Osteoblast (primary cell): ENCODE results near the gene NFX1. TPM values are rescaled to one million over a fixed set of nuclear protein-coding genes. Genes with fewer than 3 reads are reported as not detected.

ENCODE experiments used
- DNase-seq: peaks from one replicate; pipeline ENCODE4 v3.0.0; 2011; ENCODE audit warnings: low spot score, mixed read lengths; ENCODE audit not compliant: insufficient read length; ENCODE audit errors: missing footprints
- H2AFZ ChIP-seq: 2 replicates; pipeline ENCODE4 v1.6.0; 2011; ENCODE audit warnings: mild to moderate bottlenecking, low read length
- H3K27ac ChIP-seq: 2 replicates; pipeline ENCODE4 v1.5.1; 2011; ENCODE audit warnings: mild to moderate bottlenecking, low read depth, low read length, moderate library complexity
- H3K27me3 ChIP-seq: 2 replicates; pipeline ENCODE4 v1.6.0; 2012; ENCODE audit warnings: mild to moderate bottlenecking, control low read depth, inconsistent platforms, low read length, moderate library complexity; ENCODE audit not compliant: insufficient read depth
- H3K36me3 ChIP-seq: 2 replicates; pipeline ENCODE4 v1.5.1; 2011; ENCODE audit warnings: mild to moderate bottlenecking, low read length, control low read depth, moderate library complexity; ENCODE audit not compliant: insufficient read depth
- H3K4me1 ChIP-seq: 2 replicates; pipeline ENCODE4 v1.5.1; 2011; ENCODE audit warnings: mild to moderate bottlenecking, low read length, control low read depth, moderate library complexity; ENCODE audit not compliant: insufficient read depth
- H3K4me2 ChIP-seq: 2 replicates; pipeline ENCODE4 v1.6.0; 2011; ENCODE audit warnings: mild to moderate bottlenecking, low read length; ENCODE audit not compliant: insufficient read depth
- H3K4me3 ChIP-seq: fragments of 200-600 bp; sonication (generic); 3 replicates; pipeline ENCODE4 v1.5.1; 2012; ENCODE audit warnings: mild to moderate bottlenecking, low read length, inconsistent platforms; ENCODE audit not compliant: insufficient read depth
- H3K79me2 ChIP-seq: 2 replicates; pipeline ENCODE4 v1.6.0; 2012; ENCODE audit warnings: mild to moderate bottlenecking, low read length, control low read depth, inconsistent platforms; ENCODE audit not compliant: insufficient read depth
- H3K9me3 ChIP-seq: 2 replicates; pipeline ENCODE4 v1.5.1; 2011; ENCODE audit warnings: low read depth, low read length, control low read depth
- H4K20me1 ChIP-seq: 2 replicates; pipeline ENCODE4 v1.6.0; 2012; ENCODE audit warnings: mild to moderate bottlenecking, low read length, control low read depth; ENCODE audit not compliant: insufficient read depth
- CTCF ChIP-seq: IDR thresholded peaks from 2 replicates; pipeline ENCODE4 v1.5.1; 2011; ENCODE audit warnings: mild to moderate bottlenecking, low read depth, low read length, moderate library complexity; ENCODE audit errors: extremely low read depth
- total RNA-seq: library from RNA; depleted of rRNA; stranded (reverse); fragments of >200 nt; gene quantifications from 2 replicates; pipeline ENCODE4 v1.2.3, GENCODE V29; 2012

The NFX1 gene
- total RNA-seq, 1 donor = 34.0 TPM

DNA sequence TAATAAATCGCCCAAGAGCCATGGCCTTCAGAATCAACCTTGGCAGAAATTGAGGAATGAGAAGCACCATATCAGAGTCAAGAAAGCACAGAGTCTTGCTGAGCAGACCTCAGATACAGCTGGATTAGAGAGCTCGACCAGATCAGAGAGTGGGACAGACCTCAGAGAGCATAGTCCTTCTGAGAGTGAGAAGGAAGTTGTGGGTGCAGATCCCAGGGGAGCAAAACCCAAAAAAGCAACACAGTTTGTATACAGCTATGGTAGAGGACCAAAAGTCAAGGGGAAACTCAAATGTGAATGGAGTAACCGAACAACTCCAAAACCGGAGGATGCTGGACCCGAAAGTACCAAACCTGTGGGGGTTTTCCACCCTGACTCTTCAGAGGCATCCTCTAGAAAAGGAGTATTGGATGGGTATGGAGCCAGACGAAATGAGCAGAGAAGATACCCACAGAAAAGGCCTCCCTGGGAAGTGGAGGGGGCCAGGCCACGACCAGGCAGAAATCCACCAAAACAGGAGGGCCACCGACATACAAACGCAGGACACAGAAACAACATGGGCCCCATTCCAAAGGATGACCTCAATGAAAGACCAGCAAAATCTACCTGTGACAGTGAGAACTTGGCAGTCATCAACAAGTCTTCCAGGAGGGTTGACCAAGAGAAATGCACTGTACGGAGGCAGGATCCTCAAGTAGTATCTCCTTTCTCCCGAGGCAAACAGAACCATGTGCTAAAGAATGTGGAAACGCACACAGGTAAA, 4.5 kb downstream of the NFX1 start:
- no peak overlapping the region for H3K4me2 ChIP-seq
- DNase-seq = no peak
- peaks cover 94% of the 10 kb centered on the region for H3K79me2 ChIP-seq
- H4K20me1 ChIP-seq = peaks cover 6% of the 10 kb centered on the region
- no peak overlapping the region for H3K4me3 ChIP-seq
- H3K27ac ChIP-seq = no peak overlapping the region
- no peaks in the 10 kb centered on the region for H3K9me3 ChIP-seq
- TF ChIP-seq CTCF = no peak
- no peak overlapping the region for H2AFZ ChIP-seq
- H3K4me1 ChIP-seq = peaks cover 12% of the 10 kb centered on the region
- H3K36me3 ChIP-seq = peaks cover 80% of the 10 kb centered on the region
- no peaks in the 10 kb centered on the region for H3K27me3 ChIP-seq

- no peaks in the 10 kb centered on the region for H3K9me3 ChIP-seq
- no peak overlapping the region for H3K27ac ChIP-seq
- H2AFZ ChIP-seq = no peak overlapping the region
- peaks cover 85% of the 10 kb centered on the region for H3K36me3 ChIP-seq
- H3K4me1 ChIP-seq = peaks cover 12% of the 10 kb centered on the region
- H3K79me2 ChIP-seq = peaks cover 98% of the 10 kb centered on the region
- no peak for TF ChIP-seq CTCF
- no peak overlapping the region for H3K4me2 ChIP-seq
- H4K20me1 ChIP-seq = peaks cover 10% of the 10 kb centered on the region
- no peaks in the 10 kb centered on the region for H3K27me3 ChIP-seq
- DNase-seq = no peak
- no peak overlapping the region for H3K4me3 ChIP-seq
Observed at GRCh38 chr9:33295571-33295970, 5.3 kb downstream of the NFX1 start.

GRCh38 chr9:33297432-33297831, 7.1 kb downstream of the NFX1 start:
- no peak for DNase-seq
- Histone ChIP-seq H2AFZ (no peak overlapping the region), H3K27ac (no peak overlapping the region), H3K9me3 (no peaks in the 10 kb centered on the region), H3K79me2 (peaks cover 89% of the 10 kb centered on the region), H3K4me3 (no peak overlapping the region), H4K20me1 (peaks cover 12% of the 10 kb centered on the region), H3K27me3 (no peaks in the 10 kb centered on the region), H3K4me1 (no peaks in the 10 kb centered on the region), H3K36me3 (peaks cover 97% of the 10 kb centered on the region), H3K4me2 (no peak overlapping the region)
- no peak for TF ChIP-seq CTCF

DNA sequence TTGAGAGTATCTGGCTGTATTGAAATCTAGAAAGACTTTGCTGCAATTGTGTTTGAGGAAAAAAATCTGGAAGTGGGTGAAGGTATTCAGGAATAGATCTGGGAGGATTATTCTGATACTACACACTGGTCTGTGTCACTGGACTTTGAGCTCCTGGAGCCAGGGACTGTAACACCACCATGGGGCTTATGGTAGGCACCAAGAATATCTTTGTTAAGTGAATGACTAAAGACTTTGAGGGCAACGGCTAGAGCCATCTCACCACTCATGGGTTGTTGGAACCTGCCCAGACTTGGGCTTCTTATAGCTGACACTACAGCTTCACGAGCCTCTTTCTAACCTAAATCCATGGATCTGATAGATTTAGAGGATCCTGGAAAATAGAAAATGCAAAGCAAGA, 10.2 kb downstream of the NFX1 start:
- TF ChIP-seq CTCF = no peak

More for the DNA sequence above, 10.2 kb downstream of the NFX1 start:
- Histone ChIP-seq H2AFZ (no peak overlapping the region), H3K4me3 (no peak overlapping the region), H3K27me3 (no peaks in the 10 kb centered on the region), H3K36me3 (peaks cover 95% of the 10 kb centered on the region), H3K4me2 (no peak overlapping the region), H3K4me1 (no peaks in the 10 kb centered on the region), H3K27ac (no peak overlapping the region), H3K79me2 (peaks cover 78% of the 10 kb centered on the region), H3K9me3 (no peaks in the 10 kb centered on the region), H4K20me1 (peaks cover 10% of the 10 kb centered on the region)
- no peak for DNase-seq
